ENCODE data around the gene USO1. TPM values are rescaled to one million over a fixed set of nuclear protein-coding genes. Genes with fewer than 3 reads are reported as not detected.

USO1 gene
- total and polyA plus RNA-seq, 2 experiments from 2014 or later = 113 to 277 TPM

GRCh38 chr4:75699299-75699698 lies 25.1 kb upstream of the USO1 start (continued):
- TF ChIP-seq REST (IDR thresholded peaks at IDR 0.05; ENCODE audit: unreplicated experiment) (no peak), CTCF (conservative IDR thresholded peaks at IDR 0.05; ENCODE audit: low read depth in 2 of 2) (no peak), EZH2phosphoT487 (IDR thresholded peaks at IDR 0.05; ENCODE audit: unreplicated experiment) (no peak), NANOG (IDR thresholded peaks at IDR 0.05; ENCODE audit: borderline replicate concordance) (no peak), POLR2AphosphoS5 (IDR thresholded peaks at IDR 0.05; ENCODE audit: low read depth) (no peak), ETS1 (IDR thresholded peaks at IDR 0.05) (no peak), CREB1 (CRISPR knock-in tag; IDR thresholded peaks at IDR 0.05; ENCODE audit: low read depth) (no peak), EZH2 (IDR thresholded peaks at IDR 0.05; ENCODE audit: low read depth, unreplicated experiment) (no peak), ZNF331 (CRISPR knock-in tag; IDR thresholded peaks at IDR 0.05; ENCODE audit: low read depth) (no peak), ZNF114 (CRISPR knock-in tag; IDR thresholded peaks at IDR 0.05) (no peak), STAT1 (IDR thresholded peaks at IDR 0.05; ENCODE audit: unreplicated experiment) (no peak), JUNB (IDR thresholded peaks at IDR 0.05; ENCODE audit: unreplicated experiment) (no peak)

- peaks cover 19% of the 10 kb centered on the region for H3K27me3 Mint-ChIP-seq (ENCODE audit: insufficient read depth, low read depth, poor library complexity)
- H3K27me3 ChIP-seq (ENCODE audit: insufficient read depth) = no peaks in the 10 kb centered on the region
- H3K4me1 Mint-ChIP-seq = peaks cover 57% of the 10 kb centered on the region
- peaks cover 30% of the 10 kb centered on the region for H3K36me3 Mint-ChIP-seq (ENCODE audit: low read depth)
- H3K27ac ChIP-seq (ENCODE audit: low read depth) = peak overlapping the region; percentile 96
- peaks cover 6% of the 10 kb centered on the region; the same call in 1 of the 2 replicates for H3K36me3 ChIP-seq (ENCODE audit: insufficient read depth)
- H3K27ac Mint-ChIP-seq = peak overlapping the region; percentile 95
- peak overlapping the region; percentile 70 for H3K4me2 ChIP-seq
- H2AFZ ChIP-seq = no peak overlapping the region
- ATAC-seq = peak; percentile 4; the same call in 2 of the 3 replicates
- no peaks in the 10 kb centered on the region for H3K9me3 Mint-ChIP-seq
- 0 out of 2 replicates have a peak, but pooled peaks cover 10% of the 10 kb centered on the region for H3F3A ChIP-seq (replicated peaks; ENCODE audit: low read depth)
- peak; percentile 62 for DNase-seq (ENCODE audit: low spot score)
- no peaks in the 10 kb centered on the region for H3K9me2 ChIP-seq (ENCODE audit: insufficient read depth)
- peaks cover 75% of the 10 kb centered on the region for H3K79me2 ChIP-seq (replicated peaks; ENCODE audit: insufficient read depth)
- H3K4me3 ChIP-seq = no peak overlapping the region; the same call in 1 of the 2 replicates
- H3K4me3 Mint-ChIP-seq = no peak overlapping the region; the same call in 2 of the 3 replicates
- peaks cover 61% of the 10 kb centered on the region for H3K4me1 ChIP-seq (ENCODE audit: insufficient read depth)
- no peaks in the 10 kb centered on the region; the same call in 1 of the 2 replicates for H4K20me1 ChIP-seq (replicated peaks; ENCODE audit: insufficient read depth)
- TF ChIP-seq CTCF (conservative IDR thresholded peaks at IDR 0.05; ENCODE audit: low read depth in 2 of 2) = no peak
- no peak for TF ChIP-seq EZH2 (IDR thresholded peaks at IDR 0.05; ENCODE audit: low read depth, unreplicated experiment)
These were observed 21.4 kb upstream of the USO1 start for GRCh38 chr4:75702919-75703411.

Measured in GM23338 (cell line).